Urothelium cell line (cell line): ENCODE measurements around the gene FAXDC2.

ENCODE experiments used
- DNase-seq: peaks from one replicate; pipeline ENCODE4 v3.0.0; 2011; ENCODE audit warnings: low spot score, mixed read lengths
- FAIRE-seq: peaks from 2 replicates; lab custom pipeline; 2011; peaks lifted over from hg19 to GRCh38; lab: Jason Lieb, UNC

The FAXDC2 gene, protein sequence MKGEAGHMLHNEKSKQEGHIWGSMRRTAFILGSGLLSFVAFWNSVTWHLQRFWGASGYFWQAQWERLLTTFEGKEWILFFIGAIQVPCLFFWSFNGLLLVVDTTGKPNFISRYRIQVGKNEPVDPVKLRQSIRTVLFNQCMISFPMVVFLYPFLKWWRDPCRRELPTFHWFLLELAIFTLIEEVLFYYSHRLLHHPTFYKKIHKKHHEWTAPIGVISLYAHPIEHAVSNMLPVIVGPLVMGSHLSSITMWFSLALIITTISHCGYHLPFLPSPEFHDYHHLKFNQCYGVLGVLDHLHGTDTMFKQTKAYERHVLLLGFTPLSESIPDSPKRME

DNA sequence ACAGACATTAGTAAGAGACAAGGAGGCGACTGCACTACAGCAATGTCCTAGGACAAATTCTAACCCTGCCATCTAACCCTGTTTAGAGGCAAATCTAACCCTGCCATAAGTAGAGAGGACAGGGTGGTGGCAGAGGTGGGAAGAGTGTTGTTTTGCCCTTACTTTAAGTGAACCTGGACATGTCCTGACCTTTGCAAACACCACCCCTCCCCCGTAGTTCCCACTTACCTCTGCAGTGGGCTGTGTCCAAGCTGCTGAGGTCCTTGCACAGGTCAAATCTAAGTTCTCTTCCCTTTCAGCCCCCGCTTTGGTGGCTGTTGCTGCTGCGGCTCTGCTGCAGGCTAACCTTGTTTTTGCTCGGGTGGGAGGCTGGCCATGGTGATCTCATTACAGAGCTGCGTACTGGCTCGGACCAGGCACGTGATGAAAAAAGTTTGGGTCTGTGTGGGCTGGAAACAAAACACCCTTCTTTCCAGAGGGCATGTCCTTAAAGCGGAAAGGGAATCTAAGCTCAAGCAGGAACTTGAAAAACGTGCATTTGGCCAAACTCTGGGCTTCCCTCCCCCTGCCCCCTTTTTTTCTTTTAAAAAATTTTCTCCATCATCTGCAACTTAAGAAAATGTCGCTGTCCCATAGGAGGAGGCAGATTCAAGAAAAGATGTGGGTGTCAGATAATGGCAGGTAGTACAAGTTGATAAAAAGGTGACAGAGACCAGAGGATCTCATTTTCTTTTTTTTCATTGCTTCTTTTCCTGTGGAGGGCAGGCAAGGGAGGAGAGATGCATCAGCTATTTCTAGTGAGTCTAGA is at the start of gene FAXDC2:
FAXDC2 (minus strand) TSS at position 349 of the 808 bp plus-strand sequence. CDS start 12,425 bp downstream, outside the sequence.
- FAIRE-seq = no peak

DNA sequence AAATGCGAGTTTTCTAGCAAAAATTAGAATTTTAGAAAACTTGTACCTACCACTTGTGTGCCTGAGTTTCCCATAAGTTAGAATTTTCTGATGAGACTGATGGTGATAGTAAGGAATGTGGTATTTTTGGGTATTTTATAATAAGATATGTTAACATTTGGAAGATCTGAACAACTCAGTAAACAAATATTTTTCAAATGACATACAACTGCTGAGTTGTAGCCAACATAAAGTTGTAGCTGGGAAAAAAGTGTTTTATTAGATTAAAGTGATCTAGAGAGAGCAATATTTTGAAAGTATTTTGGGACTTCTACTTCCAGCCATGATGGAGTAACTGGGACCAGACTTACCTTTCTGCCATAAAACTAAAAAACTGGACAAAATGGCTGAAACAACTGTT is 49.7 kb upstream of the FAXDC2 start:
- DNase-seq = no peak
- no peak for FAIRE-seq

More for the DNA sequence above, at the start of gene FAXDC2:
- peak; percentile 67 for DNase-seq

DNA sequence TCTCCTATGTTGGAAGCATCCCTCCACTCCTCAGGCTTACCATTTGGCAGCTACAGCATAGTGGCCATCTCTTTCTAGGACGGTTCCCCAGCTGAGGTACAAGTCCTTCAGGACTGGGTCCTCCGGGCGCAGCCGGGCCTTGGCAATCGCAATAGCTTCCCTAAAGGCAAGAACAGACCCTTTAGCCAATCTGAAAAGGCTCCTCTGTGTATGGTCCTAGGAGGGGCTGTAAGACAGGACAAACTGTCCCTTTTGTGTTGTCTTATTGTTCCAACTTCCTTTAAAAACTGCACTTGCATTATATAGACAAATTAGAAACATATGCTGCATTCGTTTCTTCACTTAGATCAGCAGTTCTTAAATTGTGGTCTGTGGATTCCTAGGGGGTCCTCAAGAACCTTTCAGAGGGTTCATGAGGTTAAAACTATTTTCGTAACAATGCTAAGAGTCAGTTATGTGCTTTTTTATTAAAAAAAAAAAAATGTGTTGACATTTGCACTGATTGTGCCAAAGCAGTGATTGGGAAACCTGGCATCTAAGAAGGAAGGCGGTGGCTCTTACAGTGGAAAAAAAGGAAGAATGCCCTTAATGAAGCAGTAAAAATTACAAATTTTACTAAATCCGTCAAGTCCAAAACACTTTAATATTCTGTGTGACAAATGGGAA is 48.9 kb upstream of the FAXDC2 start:
- FAIRE-seq (no peak), DNase-seq (no peak)

DNA sequence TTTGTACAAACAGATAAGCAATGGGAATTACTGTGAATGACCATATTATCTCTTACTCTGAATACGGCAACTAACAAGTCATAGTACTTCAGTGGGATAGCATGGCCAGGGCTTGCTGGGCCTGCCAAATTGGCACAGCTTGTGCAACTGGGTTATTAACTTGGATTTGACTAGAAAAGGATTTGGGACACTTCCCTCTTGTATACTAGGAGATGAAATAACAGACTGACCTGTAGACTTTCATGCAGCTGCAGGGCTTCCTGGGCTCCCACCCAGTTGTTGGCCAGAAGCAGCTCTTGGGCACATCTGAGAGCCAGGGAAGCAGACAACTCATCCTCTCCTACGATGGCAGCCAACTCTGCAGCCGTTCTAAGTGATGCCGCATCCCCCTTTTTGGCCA is 47.8 kb upstream of the FAXDC2 start:
- no peak for FAIRE-seq
- DNase-seq = no peak

- DNase-seq (no peak), FAIRE-seq (no peak)
Measured at GRCh38 chr5:154896562-154897165, 46.3 kb upstream of the FAXDC2 start.

DNA sequence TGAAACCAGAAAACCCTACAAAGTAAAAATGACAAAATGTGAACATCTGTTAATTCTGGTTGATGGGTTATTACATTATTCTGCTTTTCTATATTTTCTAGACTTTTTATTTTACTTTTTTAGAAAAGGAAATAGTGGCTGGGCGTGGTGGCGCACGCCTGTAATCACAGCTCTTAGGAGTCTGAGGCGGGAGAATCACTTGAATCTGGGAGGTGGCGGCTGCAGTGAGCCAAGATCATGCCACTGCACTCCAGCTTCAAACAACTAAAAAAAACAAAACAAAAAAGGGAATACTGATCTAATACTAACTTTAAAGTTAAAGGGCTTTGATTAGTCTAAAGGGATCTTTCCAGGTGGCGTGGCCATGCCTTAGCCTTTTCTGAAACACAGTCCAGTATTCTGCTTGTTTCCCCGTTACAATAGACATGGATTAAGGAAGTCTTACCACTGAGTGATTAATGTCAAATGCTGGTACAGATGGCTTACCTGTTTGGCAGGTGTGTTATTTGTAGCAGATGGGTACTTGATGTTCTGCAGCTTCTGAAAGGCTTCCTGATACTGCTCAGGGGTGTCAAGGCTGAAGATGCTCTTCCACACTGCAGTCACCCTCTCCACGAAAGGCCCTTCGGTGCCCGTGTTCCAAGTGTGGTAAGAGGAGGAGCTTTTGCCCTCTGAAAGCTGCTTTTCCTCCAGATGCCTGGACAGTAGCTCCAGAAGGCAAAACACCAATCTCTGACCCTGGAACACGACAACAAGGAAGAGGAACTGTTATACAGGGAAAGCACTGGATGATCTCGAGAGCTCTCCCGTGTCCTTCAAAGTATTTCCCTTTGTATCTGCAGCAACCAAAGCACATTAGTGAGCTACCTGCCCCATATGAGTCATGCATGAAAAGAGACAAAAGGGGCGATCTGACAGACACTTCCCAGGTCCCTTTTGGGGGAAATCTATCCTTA is 45.5 kb upstream of the FAXDC2 start:
- no peak for FAIRE-seq

GRCh38 chr5:154893381-154893780 is 43.0 kb upstream of the FAXDC2 start:
- no peak for FAIRE-seq
- no peak for DNase-seq

More for the DNA sequence above, 45.5 kb upstream of the FAXDC2 start:
- no peak for DNase-seq

DNA sequence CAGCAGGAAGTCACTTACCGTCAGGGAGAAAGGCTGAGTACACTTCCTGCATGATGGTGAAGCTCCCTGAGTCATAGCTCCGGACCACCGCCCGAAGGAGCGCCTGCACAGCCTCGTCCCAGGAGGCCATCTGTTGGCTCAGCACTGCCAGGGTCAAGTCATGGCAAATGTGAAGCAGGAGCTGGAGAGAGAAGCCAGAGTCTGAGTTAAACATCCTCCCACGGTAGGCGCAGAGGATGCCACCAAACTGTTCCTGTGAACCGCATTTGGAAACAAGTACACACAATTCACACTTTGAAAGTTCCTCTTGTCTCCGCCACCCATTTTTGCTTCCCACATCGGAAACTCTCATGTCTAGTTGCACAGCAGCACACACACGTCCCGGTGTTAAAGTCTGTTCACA is 42.0 kb upstream of the FAXDC2 start:
- FAIRE-seq (no peak), DNase-seq (no peak)

DNA sequence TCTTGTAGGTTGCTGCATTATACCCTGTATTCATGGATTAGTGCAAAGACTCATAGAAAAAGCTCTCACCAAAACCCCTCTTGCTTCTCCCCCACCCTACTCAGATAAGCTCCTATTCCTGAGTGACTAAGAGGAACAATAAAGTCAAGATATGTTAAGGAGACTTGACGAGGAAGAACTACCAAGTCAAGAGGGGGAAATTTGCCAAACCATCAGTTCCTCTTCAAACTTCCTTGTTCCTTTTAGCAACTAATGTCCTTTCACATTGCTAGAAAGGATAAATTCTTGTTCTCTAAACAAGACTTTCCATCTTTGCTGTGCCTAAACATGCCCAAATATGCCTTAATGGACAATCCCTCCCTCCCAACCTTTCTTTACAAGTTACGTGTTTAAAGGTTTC is 35.0 kb upstream of the FAXDC2 start:
- no peak for FAIRE-seq

GRCh38 chr5:154884424-154884823 is 34.0 kb upstream of the FAXDC2 start:
- DNase-seq (no peak), FAIRE-seq (no peak)

More for the DNA sequence above, 35.0 kb upstream of the FAXDC2 start:
- DNase-seq = no peak

DNA sequence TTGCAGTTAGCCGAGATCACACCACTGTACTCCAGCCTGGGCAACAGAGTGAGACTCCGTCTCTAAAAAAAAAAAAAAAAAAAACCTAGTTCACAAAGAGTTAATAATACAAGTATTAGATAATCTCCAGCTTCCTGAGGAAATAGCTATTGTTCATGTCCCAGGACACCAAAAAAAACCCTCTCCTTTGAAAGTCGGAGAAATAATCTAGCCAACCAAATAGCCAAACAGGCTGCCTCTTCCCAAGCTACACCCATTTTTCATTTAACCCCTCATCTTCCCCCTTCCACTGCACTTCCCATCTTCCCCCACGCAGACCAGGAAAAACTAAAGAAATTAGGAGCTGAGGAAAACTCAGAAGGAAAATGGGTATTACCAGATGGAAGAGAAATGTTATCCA is 31.6 kb upstream of the FAXDC2 start:
- FAIRE-seq (no peak), DNase-seq (no peak)

DNA sequence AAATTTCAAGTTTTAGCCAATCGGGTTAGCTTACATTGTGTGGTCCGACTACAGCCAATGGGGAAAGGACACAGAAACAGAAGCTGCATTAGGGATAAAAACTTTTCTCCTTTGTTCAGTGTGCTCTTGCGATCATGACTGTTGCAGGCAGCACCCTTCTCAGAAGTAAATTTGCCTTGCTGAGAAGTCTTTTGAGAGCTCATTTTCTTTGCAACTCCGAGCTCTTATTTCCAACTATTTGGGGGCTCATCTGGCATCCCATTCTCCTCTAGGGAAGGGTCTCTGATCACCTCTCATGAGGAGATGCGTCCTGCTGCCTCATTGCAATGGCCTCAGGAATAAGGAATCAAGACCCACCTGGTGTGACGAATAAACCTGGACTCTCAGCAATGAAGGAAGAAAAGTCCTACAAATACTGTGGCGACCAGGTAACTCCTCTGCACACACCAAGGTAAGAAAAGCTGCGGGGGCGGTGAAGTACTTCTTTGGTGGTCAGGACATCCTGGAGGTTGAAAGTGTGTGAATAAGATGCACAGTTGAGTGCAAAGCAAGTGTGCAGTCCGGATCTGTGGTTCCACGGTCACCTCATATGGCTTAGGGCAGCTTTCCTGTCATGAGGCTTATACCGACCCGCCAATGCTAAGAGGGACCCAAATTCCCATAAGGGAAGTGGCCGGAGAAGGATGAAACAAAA is 28.4 kb upstream of the FAXDC2 start:
- FAIRE-seq (no peak), DNase-seq (no peak)

- no peak for FAIRE-seq
- no peak for DNase-seq
Measured at GRCh38 chr5:154873791-154874331, 23.5 kb upstream of the FAXDC2 start.

DNA sequence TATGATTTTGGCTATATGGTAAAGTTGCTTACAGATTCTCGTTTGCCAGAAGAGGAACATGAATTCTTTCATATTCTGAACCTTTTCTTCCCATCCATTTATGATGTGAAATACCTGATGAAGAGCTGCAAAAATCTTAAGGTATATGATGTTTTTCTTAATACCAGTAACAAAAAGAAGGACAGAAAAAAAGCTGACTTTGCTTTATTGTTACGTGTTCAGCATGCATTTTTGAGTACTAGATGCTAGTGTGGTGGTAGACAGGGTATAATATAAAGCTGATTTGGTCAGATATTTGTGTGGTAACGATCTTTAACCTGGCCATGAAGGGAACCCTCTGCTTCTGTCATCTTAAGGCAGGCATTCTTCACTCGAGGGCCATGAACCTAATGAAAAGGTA is 21.3 kb upstream of the FAXDC2 start:
- no peak for DNase-seq
- no peak for FAIRE-seq

GRCh38 chr5:154868702-154869101 is 18.3 kb upstream of the FAXDC2 start:
- DNase-seq = no peak
- FAIRE-seq = no peak

DNA sequence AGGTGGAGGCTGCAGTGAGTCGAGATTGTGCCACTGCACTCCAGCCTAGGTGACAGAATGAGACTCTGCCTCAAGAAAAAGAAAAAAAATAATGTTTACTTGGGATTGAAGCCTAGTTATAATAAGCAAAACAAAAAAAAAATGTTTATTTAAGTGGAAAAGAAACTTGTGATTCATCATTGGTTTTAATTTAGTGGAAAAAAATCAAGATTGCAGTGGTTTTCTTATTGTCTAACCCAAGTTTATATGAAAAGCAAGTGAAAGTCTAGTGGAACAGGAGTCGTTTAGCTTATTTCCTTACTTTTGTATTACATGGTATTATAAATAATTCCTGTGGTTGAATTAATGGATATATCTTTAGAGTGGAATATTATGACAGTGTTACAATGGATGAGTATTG is 16.4 kb upstream of the FAXDC2 start:
- DNase-seq (no peak), FAIRE-seq (no peak)

DNA sequence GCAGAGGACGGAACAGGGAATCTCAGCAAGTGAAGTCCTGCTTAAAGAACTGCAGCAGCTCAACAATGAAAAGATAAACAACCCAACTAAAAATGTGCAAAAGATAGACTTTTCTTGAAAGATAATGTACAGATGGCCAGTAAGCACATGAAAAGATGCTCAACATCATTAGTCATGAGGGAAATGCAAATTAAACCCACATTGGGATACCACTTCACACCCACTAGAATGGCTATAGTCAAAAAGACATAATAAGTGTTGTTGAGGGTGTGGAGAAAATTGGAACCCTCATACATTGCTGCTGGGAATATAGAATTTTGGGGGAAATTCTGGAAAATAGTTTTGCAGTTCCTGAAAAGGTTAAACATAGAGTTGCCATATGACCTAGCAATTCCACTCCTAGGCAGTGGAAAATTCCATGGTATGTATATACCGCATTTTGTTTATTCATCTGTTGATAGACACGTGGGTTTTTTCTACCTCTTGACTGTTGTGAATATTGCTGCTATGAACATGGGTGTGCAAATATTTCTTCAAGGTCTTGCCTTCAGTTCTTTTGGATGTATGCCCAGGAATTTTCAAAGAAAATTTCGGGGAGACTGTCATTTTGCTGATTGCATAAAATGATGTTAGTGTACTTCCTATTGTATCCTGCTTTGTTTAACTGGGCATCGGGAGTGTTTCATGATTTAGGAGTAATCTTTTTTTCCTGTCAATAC is 15.2 kb upstream of the FAXDC2 start:
- DNase-seq = no peak

GRCh38 chr5:154863291-154864080 is 13.1 kb upstream of the FAXDC2 start:
- DNase-seq = no peak
- no peak for FAIRE-seq

More for the DNA sequence above, 15.2 kb upstream of the FAXDC2 start:
- no peak for FAIRE-seq
